Measurements from ENCODE around the gene ATP2A2. TPM values are rescaled to one million over a fixed set of nuclear protein-coding genes. Genes with fewer than 3 reads are reported as not detected.

Gene ATP2A2
- total RNA-seq, 3 donors from 2014 or later, result 95.1 to 109 (median 102) TPM

DNA sequence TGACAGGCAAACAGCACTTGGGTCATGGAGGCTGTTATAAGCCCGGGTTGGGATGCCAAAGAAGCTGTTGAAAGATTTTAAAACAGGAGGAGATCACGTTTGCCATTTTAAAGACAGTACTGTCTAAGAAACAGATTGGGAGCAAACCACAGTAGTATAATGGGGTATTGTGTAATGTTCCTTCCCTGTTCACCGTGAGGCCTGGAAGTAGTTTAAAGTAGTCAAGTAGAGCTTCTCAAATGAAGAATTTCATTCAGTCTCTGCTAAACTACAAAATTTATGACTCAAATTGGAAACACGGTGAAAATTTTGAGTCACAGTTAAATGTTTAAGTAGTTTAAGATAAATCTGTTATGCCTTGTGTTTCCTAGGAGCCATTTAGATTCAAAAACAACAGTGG, 35.8 kb downstream of the ATP2A2 start:
- Histone ChIP-seq H3K4me3 (no peak overlapping the region), H3K27ac (peak overlapping the region; percentile 68 to 82), H3K27me3 (no peaks in the 10 kb centered on the region), H3K36me3 (no peaks in the 10 kb centered on the region), H3K4me1 (peaks cover 0 to 7% of the 10 kb centered on the region in 2 donors), H3K9me3 (no peaks in the 10 kb centered on the region)
- TF ChIP-seq, protein P1, sequence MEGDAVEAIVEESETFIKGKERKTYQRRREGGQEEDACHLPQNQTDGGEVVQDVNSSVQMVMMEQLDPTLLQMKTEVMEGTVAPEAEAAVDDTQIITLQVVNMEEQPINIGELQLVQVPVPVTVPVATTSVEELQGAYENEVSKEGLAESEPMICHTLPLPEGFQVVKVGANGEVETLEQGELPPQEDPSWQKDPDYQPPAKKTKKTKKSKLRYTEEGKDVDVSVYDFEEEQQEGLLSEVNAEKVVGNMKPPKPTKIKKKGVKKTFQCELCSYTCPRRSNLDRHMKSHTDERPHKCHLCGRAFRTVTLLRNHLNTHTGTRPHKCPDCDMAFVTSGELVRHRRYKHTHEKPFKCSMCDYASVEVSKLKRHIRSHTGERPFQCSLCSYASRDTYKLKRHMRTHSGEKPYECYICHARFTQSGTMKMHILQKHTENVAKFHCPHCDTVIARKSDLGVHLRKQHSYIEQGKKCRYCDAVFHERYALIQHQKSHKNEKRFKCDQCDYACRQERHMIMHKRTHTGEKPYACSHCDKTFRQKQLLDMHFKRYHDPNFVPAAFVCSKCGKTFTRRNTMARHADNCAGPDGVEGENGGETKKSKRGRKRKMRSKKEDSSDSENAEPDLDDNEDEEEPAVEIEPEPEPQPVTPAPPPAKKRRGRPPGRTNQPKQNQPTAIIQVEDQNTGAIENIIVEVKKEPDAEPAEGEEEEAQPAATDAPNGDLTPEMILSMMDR (IDR thresholded peaks at IDR 0.05), result no peak
- TF ChIP-seq POLR2A (IDR thresholded peaks at IDR 0.05), result no peak
- no peak for TF ChIP-seq POLR2AphosphoS5 (IDR thresholded peaks at IDR 0.05)
- no peak for DNase-seq (ENCODE audit: low spot score in 2 of 2)
- intact Hi-C loops (cut with DNase I; ENCODE audit: low total_unique reads), result no loop called here

DNA sequence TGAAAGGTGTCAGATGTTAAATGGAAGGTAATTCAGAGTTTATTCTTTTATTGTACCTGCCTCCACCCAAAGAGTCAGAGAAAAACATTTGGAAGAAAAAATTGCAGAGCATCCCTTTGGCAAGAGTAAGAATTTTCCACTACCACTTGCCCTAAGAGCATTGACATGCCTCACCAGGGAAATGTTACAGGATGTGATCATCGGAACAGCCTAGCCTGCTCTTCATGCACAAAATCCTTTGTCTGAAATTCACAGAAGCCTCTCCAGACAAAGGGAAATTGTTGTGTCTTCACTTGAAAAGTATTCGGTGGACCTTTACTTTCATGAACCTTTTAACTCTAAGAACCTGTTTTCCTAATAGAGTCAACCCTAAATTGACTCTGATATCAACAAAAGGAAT, 36.9 kb downstream of the ATP2A2 start:
- no peaks in the 10 kb centered on the region for H3K27me3 ChIP-seq
- no peak overlapping the region for H3K4me3 ChIP-seq
- intact Hi-C loops (cut with DNase I; ENCODE audit: low total_unique reads), result no loop called here
- TF ChIP-seq POLR2AphosphoS5 (IDR thresholded peaks at IDR 0.05), result no peak
- TF ChIP-seq, protein P1 (IDR thresholded peaks at IDR 0.05), result no peak
- no peak for TF ChIP-seq POLR2A (IDR thresholded peaks at IDR 0.05)
- no peaks in the 10 kb centered on the region for H3K36me3 ChIP-seq
- H3K27ac ChIP-seq, result peak overlapping the region; percentile 41 to 82
- no peak for DNase-seq (ENCODE audit: low spot score in 2 of 2)
- H3K9me3 ChIP-seq, result no peaks in the 10 kb centered on the region
- peaks cover 0 to 7% of the 10 kb centered on the region in 2 donors for H3K4me1 ChIP-seq

DNA sequence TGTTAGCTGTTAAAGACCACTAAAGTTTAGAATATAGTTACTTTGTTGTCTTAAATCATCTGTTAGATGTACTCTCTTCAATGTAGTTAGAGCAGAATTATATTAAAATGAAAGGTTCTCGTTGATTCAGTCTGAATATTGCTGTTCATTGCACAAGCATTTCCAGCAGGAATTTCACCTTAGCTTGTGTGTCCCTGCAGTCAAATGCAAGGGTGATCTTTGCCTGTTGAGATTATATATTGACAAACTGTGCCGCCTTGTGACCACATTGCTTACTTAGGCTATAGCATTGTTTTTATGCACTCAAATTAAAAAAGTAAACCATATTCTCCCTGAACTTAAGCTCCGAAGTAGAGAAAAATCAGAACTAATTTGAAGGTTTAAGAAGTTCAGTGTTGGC, 39.5 kb downstream of the ATP2A2 start:
- TF ChIP-seq, protein P1 (IDR thresholded peaks at IDR 0.05), result no peak
- no peak for TF ChIP-seq POLR2AphosphoS5 (IDR thresholded peaks at IDR 0.05)
- TF ChIP-seq POLR2A (IDR thresholded peaks at IDR 0.05), result no peak
- Histone ChIP-seq H3K4me3 (no peak overlapping the region), H3K4me1 (peaks cover 0 to 7% of the 10 kb centered on the region in 2 donors), H3K27ac (no peak overlapping the region), H3K9me3 (no peaks in the 10 kb centered on the region), H3K36me3 (no peaks in the 10 kb centered on the region), H3K27me3 (no peaks in the 10 kb centered on the region)
- intact Hi-C loops (cut with DNase I; ENCODE audit: low total_unique reads), result loop anchor here (10.0 kb wide), 1 partner anchor 936 kb away; no protein-coding TSS in a partner anchor
- DNase-seq (ENCODE audit: low spot score in 2 of 2), result no peak

DNA sequence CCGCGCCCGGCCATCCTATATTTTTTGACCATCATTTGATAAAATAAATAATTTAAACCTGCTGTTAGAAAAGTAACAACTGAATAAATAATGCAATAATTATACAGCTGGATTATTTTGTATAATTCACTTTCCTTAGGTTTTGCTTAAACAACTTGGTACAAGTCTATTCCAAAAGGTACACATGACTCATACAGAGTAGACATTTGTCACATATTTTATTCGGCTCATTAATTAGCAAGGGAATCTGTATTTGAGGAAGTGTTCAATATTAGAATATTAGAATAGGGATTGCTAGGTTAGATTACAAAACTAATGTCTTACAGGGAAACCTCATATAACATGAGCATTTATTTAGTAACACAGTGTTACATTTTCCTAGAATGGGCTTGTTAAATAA, 48.7 kb downstream of the ATP2A2 start:
- TF ChIP-seq POLR2AphosphoS5 (IDR thresholded peaks at IDR 0.05), result no peak
- TF ChIP-seq POLR2A (IDR thresholded peaks at IDR 0.05), result no peak
- TF ChIP-seq, protein P1 (IDR thresholded peaks at IDR 0.05), result no peak
- DNase-seq (ENCODE audit: low spot score in 2 of 2), result no peak
- no peak overlapping the region for H3K4me3 ChIP-seq
- no peaks in the 10 kb centered on the region for H3K27me3 ChIP-seq
- H3K4me1 ChIP-seq, result no peaks in the 10 kb centered on the region
- peak overlapping the region in 1 of 2 donors; percentile 27 for H3K27ac ChIP-seq
- H3K9me3 ChIP-seq, result no peaks in the 10 kb centered on the region
- H3K36me3 ChIP-seq, result peaks cover 13% of the 10 kb centered on the region
- intact Hi-C loops (cut with DNase I; ENCODE audit: low total_unique reads), result loop anchor here (10.0 kb wide), 1 partner anchor 945 kb away; no protein-coding TSS in a partner anchor

DNA sequence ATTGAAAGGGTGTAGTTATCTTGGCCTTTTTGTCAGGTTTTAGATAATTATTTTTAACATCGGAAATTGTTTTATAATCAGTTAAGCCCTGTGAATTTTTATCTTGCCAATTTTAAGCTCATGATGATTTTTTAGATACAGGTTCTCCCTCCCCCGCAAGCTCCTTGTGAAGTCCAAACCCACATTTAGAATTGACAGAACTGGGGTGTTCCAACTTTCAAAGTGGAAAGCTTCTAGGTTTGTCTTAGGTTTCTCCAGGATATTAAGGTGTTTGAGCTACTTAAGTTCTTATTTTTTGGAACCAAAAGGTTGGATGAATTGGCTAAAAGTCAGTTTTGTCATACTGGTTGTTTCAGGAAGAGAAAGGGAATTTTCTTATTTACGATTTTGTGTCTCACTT, 49.1 kb downstream of the ATP2A2 start:
- Histone ChIP-seq H3K4me1 (no peaks in the 10 kb centered on the region), H3K27ac (peak overlapping the region in 1 of 2 donors; percentile 27), H3K4me3 (no peak overlapping the region), H3K27me3 (no peaks in the 10 kb centered on the region), H3K9me3 (no peaks in the 10 kb centered on the region), H3K36me3 (peaks cover 13% of the 10 kb centered on the region)
- DNase-seq (ENCODE audit: low spot score in 2 of 2), result no peak
- intact Hi-C loops (cut with DNase I; ENCODE audit: low total_unique reads), result no loop called here
- TF ChIP-seq, protein P1 (IDR thresholded peaks at IDR 0.05), result no peak
- TF ChIP-seq POLR2A (IDR thresholded peaks at IDR 0.05), result no peak
- TF ChIP-seq POLR2AphosphoS5 (IDR thresholded peaks at IDR 0.05), result no peak
